SK-N-SH (cell line): ENCODE data around the gene PRMT7.

Experiments used
- GABPA ChIP-seq: IDR thresholded peaks from 2 replicates; pipeline ENCODE4 v1.4.0; 2012; ENCODE audit warnings: low read depth, mild to moderate bottlenecking
- TF ChIP-seq, protein P1 (sequence below): IDR thresholded peaks from 2 replicates; pipeline ENCODE4 v1.4.0; 2012; ENCODE audit warnings: low read depth
- TF ChIP-seq, protein P2 (sequence below): fragments of 200-600 bp; sonication (generic); IDR thresholded peaks from 2 replicates; pipeline ENCODE4 v1.6.1; 2017; ENCODE audit warnings: antibody characterized with exemption, mild to moderate bottlenecking, moderate library complexity

DNA sequence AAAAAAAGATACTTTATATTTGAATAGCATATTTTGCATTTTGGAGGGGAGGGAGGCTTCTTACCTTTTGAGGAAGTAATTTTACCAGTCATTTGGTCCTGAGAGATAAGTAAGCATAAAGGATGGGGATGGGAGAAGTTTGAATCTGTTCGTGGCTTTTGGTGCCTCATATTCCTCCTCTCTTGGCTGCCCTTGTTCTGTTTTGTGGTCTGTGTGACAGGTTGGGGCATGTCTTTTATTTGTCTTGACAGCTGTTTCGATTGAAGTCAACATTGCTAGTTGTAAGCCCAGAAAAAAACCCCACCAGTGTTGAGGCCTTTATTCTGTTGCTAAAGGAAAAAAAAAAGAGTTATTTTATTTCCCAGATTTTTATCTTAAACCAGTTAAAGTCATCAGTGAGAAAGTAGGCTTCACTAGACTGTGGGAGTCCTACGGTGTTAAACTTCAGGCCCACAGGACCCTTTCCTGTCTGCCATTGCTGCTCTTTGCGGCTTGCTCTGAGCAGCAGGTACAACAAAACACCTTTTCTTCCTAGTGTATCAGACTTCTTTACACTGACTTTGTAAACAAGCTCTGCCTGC is 35.1 kb upstream of the PRMT7 start:
- TF ChIP-seq, protein P1, sequence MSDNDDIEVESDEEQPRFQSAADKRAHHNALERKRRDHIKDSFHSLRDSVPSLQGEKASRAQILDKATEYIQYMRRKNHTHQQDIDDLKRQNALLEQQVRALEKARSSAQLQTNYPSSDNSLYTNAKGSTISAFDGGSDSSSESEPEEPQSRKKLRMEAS = no peak
- TF ChIP-seq, protein P2, sequence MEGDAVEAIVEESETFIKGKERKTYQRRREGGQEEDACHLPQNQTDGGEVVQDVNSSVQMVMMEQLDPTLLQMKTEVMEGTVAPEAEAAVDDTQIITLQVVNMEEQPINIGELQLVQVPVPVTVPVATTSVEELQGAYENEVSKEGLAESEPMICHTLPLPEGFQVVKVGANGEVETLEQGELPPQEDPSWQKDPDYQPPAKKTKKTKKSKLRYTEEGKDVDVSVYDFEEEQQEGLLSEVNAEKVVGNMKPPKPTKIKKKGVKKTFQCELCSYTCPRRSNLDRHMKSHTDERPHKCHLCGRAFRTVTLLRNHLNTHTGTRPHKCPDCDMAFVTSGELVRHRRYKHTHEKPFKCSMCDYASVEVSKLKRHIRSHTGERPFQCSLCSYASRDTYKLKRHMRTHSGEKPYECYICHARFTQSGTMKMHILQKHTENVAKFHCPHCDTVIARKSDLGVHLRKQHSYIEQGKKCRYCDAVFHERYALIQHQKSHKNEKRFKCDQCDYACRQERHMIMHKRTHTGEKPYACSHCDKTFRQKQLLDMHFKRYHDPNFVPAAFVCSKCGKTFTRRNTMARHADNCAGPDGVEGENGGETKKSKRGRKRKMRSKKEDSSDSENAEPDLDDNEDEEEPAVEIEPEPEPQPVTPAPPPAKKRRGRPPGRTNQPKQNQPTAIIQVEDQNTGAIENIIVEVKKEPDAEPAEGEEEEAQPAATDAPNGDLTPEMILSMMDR = no peak
- TF ChIP-seq GABPA = no peak
